HG03442 (cell line): Measurements from ENCODE around the gene SEMA3C.
"Not testable (repeated sequence)": the region's sequence is repeated elsewhere in the genome, so short reads cannot be mapped to it uniquely, and the experiment has no call there.

Experiments
- ATAC-seq: cut with Tn5 transposase; IDR thresholded peaks from one replicate; pipeline ENCODE4 v1.9.1; 2021; ENCODE audit warnings: mild to moderate bottlenecking, moderate library complexity; ENCODE audit not compliant: unreplicated experiment

Gene SEMA3C

GRCh38 chr7:80929619-80930018, 10.8 kb upstream of the SEMA3C start:
- no peak for ATAC-seq

GRCh38 chr7:80926955-80927354, 8.1 kb upstream of the SEMA3C start:
- not testable (repeated sequence) for ATAC-seq

GRCh38 chr7:80924090-80924489, 5.2 kb upstream of the SEMA3C start:
- no peak for ATAC-seq

GRCh38 chr7:80923211-80923612, 4.4 kb upstream of the SEMA3C start:
- ATAC-seq: no peak

- no peak for ATAC-seq
Measured at GRCh38 chr7:80922253-80923049, 3.6 kb upstream of the SEMA3C start.

GRCh38 chr7:80921130-80921529, 2.3 kb upstream of the SEMA3C start:
- ATAC-seq: no peak

GRCh38 chr7:80918399-80918798, 452 bp downstream of the SEMA3C start:
- ATAC-seq: peak; percentile 65

GRCh38 chr7:80916770-80917741, 1.8 kb downstream of the SEMA3C start:
- ATAC-seq: no peak

GRCh38 chr7:80910228-80910627, 8.6 kb downstream of the SEMA3C start:
- no peak for ATAC-seq

- no peak for ATAC-seq
Measured at GRCh38 chr7:80908360-80908797, 10.5 kb downstream of the SEMA3C start.

GRCh38 chr7:80907612-80908011, 11.2 kb downstream of the SEMA3C start:
- no peak for ATAC-seq

- no peak for ATAC-seq
Measured at GRCh38 chr7:80907141-80907601, 11.7 kb downstream of the SEMA3C start.

GRCh38 chr7:80905334-80905733, 13.5 kb downstream of the SEMA3C start:
- ATAC-seq: no peak

- ATAC-seq: no peak
Measured at GRCh38 chr7:80902716-80903308, 16.0 kb downstream of the SEMA3C start.

- ATAC-seq: no peak
Measured at GRCh38 chr7:80902019-80902418, 16.8 kb downstream of the SEMA3C start.

GRCh38 chr7:80900583-80901576, 18.0 kb downstream of the SEMA3C start:
- no peak for ATAC-seq

GRCh38 chr7:80896906-80897598, 21.8 kb downstream of the SEMA3C start:
- no peak for ATAC-seq

GRCh38 chr7:80895056-80895455, 23.8 kb downstream of the SEMA3C start:
- no peak for ATAC-seq

- ATAC-seq: no peak
Measured at GRCh38 chr7:80891259-80891544, 27.6 kb downstream of the SEMA3C start.
